Stimulated activated naive CD8-positive, alpha-beta T cell treated with anti-CD3 and anti-CD28 coated beads, Interleukin-15, Interleukin-2, amounts not matched to agents 100 ng/mL and 50 ng/mL, for 24 hours (primary cell): ENCODE data around the gene OR6S1.

Experiments
- H3K27ac Mint-ChIP-seq: one replicate; pipeline ENCODE4 v1.8.0; 2021; ENCODE audit warnings: mild to moderate bottlenecking, mixed read lengths
- H3K27me3 Mint-ChIP-seq: one replicate; pipeline ENCODE4 v1.8.0; 2021; ENCODE audit warnings: mixed read lengths
- H3K36me3 Mint-ChIP-seq: one replicate; pipeline ENCODE4 v1.8.0; 2021; ENCODE audit warnings: low read depth, mixed read lengths
- H3K4me1 Mint-ChIP-seq: one replicate; pipeline ENCODE4 v1.8.0; 2021; ENCODE audit warnings: low read depth, mixed read lengths
- H3K4me3 Mint-ChIP-seq: one replicate; pipeline ENCODE4 v1.8.0; 2021; ENCODE audit warnings: mild to moderate bottlenecking, mixed read lengths
- H3K9me3 Mint-ChIP-seq: one replicate; pipeline ENCODE4 v1.8.0; 2021; ENCODE audit warnings: mixed read lengths

Gene OR6S1

DNA sequence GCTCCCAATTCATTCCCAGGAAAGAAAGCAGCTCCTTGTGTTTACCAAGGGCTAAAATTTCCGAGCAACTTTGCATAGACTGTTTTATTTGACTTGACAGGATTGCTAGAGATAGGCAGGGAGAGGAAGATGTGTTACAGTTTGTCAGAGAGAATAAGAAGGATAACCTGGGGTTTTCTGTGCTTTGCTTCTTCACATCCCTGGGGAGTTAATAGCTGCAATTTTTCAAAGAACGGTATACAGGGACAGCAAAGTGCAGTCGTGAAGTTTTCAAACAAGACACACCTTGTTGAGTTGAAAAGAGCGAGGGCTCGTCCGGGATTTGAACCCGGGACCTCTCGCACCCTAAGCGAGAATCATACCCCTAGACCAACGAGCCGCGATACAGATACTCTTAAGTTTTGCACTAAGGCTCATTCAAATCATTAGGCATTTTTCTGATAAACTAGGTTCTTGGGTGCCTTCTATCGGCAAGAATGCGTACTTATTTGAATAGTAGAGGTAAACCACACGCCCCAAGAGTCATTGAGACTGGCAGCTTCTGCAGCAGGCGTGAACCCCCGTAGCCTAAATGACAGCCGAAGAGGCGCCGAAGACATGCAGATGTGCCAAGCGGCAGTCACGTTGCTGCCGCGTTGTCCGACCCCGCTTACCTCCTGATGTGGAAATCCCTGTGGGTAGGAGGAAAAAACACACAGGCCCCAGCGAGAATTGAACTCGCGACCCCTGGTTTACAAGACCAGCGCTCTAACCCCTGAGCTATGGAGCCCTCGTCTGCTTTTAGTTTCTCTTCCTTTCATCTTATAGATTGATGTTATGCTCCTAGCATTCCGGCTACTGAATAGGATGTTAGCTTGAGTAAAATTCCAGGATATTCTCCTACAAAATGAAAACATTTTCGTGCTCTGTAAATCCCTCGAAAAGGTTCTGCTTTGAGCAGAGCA is 28.1 kb downstream of the OR6S1 start:
- H3K27ac Mint-ChIP-seq, result no peak overlapping the region
- no peaks in the 10 kb centered on the region for H3K9me3 Mint-ChIP-seq
- H3K27me3 Mint-ChIP-seq, result peaks cover 5% of the 10 kb centered on the region
- peaks cover 8% of the 10 kb centered on the region for H3K4me1 Mint-ChIP-seq
- no peaks in the 10 kb centered on the region for H3K36me3 Mint-ChIP-seq
- H3K4me3 Mint-ChIP-seq, result no peak overlapping the region

DNA sequence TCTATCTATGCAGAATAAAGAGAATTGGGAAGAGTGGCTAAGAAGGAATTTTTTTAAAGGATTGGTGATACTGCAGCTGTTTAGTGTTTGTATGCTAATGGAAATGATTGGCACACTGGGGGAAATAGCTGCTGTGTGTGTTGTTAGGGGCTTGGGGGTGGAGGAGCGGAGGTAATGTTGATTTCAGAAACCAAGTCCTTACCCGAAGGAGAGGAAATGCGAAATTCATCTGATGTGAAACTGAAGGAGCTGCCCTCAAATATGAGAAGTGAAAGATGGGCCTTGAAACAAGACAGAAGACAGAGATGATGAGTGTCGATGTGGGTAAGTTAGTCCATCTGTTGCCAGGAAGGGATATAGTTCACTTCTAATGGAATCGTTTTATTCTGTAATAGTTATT is 29.1 kb downstream of the OR6S1 start:
- Mint-ChIP-seq H3K4me1 (no peaks in the 10 kb centered on the region), H3K27ac (no peak overlapping the region), H3K27me3 (no peaks in the 10 kb centered on the region), H3K4me3 (no peak overlapping the region), H3K36me3 (no peaks in the 10 kb centered on the region), H3K9me3 (no peaks in the 10 kb centered on the region)

DNA sequence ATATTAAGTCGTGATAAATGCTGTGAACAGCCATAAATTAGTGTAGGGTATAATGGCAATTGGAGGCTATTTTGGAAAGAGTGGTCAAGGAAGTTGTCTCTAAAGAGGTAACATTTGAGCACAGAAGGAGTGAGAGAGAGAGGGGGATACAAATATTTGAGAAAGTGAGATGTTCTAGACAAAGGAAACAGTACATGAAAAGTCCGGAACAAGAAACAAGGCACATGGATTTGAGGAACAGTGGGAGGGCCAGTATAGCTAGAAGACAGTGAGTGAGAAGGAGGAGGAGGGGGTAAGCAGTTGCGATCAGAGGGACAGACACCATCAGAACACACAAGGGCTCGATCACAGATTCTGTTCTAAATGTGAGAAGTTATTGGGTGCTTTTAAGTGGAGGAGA is 30.2 kb downstream of the OR6S1 start:
- H3K27ac Mint-ChIP-seq, result no peak overlapping the region
- no peaks in the 10 kb centered on the region for H3K9me3 Mint-ChIP-seq
- H3K4me1 Mint-ChIP-seq, result no peaks in the 10 kb centered on the region
- no peaks in the 10 kb centered on the region for H3K27me3 Mint-ChIP-seq
- H3K4me3 Mint-ChIP-seq, result no peak overlapping the region
- no peaks in the 10 kb centered on the region for H3K36me3 Mint-ChIP-seq

- Mint-ChIP-seq H3K27me3 (no peaks in the 10 kb centered on the region), H3K9me3 (no peaks in the 10 kb centered on the region), H3K36me3 (no peaks in the 10 kb centered on the region), H3K4me3 (no peak overlapping the region), H3K27ac (no peak overlapping the region), H3K4me1 (no peaks in the 10 kb centered on the region)
These were observed 31.3 kb downstream of the OR6S1 start for GRCh38 chr14:20610002-20610765.

DNA sequence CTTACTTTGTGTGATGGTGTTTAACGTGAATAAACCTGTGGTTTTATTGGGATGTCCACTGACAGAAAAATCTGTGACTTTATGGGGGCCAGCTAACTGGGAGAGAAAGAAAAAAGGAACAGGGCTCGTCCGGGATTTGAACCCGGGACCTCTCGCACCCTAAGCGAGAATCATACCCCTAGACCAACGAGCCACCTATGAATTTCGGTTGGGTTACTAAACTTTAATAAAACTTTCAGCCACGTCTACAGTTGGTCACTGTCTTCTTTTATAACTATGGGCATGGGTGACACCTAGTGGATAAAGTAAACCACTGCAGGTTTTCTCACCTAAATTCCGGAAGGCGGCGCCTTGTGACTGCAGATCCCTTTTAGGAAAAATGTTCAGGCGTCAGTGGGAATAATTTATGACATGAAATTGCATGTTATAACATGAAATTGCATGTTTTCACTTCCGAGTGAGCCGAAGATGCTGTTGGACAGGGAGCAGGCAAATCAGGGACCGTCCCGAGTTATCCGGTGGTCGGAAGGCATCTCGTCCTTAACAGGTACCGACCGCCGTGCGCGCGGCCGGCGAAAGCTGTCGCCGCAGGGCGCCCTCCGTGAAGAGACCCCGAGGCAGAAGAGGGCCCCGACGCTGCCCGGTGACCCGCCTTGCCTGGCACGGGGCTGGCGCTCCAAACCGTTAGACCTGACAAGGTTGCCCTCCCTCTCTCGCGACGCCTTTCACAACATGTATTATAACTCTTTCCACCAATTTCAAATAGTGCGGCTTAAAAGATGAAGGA is 32.1 kb downstream of the OR6S1 start:
- Mint-ChIP-seq H3K9me3 (no peaks in the 10 kb centered on the region), H3K4me1 (no peaks in the 10 kb centered on the region), H3K27me3 (no peaks in the 10 kb centered on the region), H3K27ac (no peak overlapping the region), H3K36me3 (no peaks in the 10 kb centered on the region), H3K4me3 (no peak overlapping the region)

DNA sequence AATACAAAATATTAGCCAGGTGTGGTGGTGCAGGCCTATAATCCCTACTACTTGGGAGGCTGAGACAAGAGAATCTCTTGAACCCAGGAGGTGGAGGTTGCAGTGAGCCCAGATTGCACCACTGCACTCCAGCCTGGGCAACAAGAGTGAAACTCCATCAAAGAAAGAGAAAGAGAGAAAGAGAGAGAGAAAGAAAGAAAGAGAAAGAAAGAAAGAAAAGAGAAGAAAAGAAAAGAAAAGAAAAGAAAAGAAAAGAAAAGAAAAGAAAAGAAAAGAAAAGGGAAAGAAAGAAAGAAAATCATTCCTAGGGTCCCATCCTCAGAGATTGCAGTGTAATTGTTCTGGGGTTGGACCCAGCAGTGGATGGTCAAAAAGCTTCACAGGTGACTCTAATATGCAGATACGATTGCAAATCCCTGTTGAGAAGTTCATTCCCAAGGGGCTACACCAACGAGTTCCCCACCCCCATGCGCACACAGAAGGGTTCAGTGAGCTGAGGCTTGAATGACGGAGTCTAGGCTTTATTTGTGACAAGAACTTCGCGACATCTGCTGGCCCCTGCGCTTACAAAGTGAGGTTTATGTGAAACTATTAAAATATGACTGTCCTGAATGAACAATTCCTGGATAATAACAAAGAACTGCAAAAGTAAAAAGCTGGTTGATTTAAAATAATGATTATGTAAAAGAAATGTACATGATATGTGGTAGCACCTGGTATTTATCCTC is 32.9 kb downstream of the OR6S1 start:
- H3K27ac Mint-ChIP-seq, result no peak overlapping the region
- H3K4me3 Mint-ChIP-seq, result no peak overlapping the region
- H3K27me3 Mint-ChIP-seq, result no peaks in the 10 kb centered on the region
- H3K9me3 Mint-ChIP-seq, result no peaks in the 10 kb centered on the region
- H3K4me1 Mint-ChIP-seq, result no peaks in the 10 kb centered on the region
- H3K36me3 Mint-ChIP-seq, result no peaks in the 10 kb centered on the region

DNA sequence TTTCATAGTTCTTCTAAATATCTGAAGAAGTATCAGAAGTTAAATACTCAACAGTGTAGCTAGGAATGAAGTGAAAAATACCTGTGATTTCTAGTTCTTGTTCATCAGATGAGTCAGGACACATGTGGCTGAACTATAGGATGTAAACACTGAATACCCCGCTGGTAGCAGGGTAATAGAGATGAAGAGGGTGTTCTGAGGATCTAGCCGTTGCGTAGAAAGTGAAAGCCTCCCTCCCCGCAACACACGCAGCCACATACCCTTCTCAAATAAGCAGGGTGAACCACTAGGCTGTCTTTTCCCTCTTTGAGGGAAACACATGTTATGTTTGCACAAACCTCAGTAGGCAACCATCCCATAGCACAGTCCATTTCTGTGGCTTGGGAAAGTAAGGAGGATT is 33.9 kb downstream of the OR6S1 start:
- H3K27me3 Mint-ChIP-seq, result no peaks in the 10 kb centered on the region
- no peaks in the 10 kb centered on the region for H3K9me3 Mint-ChIP-seq
- H3K4me3 Mint-ChIP-seq, result no peak overlapping the region
- H3K4me1 Mint-ChIP-seq, result no peaks in the 10 kb centered on the region
- H3K27ac Mint-ChIP-seq, result no peak overlapping the region
- no peaks in the 10 kb centered on the region for H3K36me3 Mint-ChIP-seq

DNA sequence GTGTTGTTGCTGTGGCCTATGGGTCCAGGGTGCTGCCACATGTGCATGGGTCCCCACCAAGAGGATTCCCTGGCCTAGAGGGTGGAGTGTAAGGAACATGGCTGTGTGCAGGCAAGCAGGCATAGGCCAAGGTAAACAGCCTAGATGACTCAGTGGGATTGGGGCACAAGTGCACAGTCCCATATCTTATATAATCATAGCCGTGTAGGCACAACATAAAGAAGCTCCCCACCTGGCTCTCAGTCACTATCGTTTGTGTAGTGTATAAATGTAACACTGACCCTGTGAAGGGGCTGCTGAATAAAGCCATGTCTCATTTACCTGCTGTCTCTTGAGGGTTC is 34.6 kb downstream of the OR6S1 start:
- Mint-ChIP-seq H3K9me3 (no peaks in the 10 kb centered on the region), H3K27me3 (no peaks in the 10 kb centered on the region), H3K27ac (no peak overlapping the region), H3K4me1 (no peaks in the 10 kb centered on the region), H3K4me3 (no peak overlapping the region), H3K36me3 (no peaks in the 10 kb centered on the region)

DNA sequence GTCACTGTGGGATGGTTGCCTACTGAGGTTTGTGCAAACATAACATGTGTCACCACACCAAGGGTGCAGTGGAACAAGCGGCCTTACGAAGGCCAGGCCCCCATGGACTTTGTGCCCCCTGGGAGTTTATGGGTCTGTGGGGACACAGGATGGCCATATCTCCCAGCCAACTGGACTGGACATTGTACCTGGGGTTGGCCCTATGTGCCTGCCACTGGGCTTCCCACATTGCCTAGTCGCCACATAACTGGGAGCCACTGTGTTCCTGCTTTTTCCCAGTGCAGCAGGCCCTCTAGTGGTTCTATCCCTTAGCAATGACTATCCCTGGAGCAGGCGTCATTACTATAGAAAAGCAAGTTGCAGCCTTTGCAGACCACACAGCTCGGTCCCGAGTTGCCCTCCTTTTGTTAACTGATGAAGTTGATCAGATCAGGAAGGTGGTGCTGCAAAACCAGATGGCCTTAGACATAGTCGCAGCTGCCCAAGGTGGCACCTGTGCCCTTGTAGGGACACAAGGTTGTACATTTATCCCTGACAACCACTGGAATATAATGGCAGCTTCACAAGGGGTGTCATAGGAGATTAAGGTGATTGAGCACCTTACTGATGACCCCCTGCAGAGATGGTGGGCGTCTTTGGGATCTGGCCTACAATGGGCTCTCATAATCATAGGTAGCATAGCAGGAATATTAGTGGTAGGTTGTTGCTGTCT is 35.1 kb downstream of the OR6S1 start:
- H3K36me3 Mint-ChIP-seq, result no peaks in the 10 kb centered on the region
- no peaks in the 10 kb centered on the region for H3K27me3 Mint-ChIP-seq
- no peaks in the 10 kb centered on the region for H3K4me1 Mint-ChIP-seq
- H3K9me3 Mint-ChIP-seq, result no peaks in the 10 kb centered on the region
- no peak overlapping the region for H3K4me3 Mint-ChIP-seq
- no peak overlapping the region for H3K27ac Mint-ChIP-seq

DNA sequence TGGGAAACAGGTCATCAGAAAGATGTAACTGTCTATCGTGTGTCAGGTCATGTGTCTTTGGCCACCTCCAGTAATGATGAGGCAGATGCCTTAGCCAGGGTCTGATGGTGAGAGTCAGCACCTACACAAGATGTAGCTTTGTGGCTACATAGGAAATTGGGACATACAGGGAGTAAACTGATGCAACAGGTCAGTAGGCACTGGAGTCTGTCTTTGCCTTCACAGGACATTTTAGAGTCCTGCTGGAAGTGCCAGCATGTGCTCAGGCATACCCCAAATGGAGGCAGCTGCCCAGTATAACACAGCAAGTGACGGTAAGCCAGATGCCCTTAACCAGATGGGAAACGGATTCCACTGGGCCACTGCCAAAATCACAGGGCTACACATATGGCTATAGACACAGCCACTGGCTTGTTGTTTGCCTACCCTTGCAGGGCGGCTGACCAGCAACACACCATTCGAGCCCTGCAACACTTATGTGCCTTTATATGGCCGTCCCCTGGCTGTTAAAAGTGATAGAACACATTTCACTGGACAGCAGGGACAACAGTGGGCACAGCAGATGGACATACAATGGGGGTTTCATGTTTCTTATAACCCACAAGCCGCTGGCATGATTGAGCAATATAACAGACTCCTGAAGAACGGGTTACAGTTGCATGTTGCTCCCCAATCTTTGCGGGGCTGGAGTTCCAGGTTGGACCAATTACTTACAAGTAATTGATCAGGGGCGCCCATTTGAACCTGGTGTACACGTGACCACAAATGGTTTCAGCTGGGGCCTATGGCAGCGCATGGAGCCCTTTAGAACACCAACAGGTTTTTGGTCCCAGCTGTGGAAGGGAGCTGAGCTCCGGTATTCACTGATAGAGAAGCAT is 37.4 kb downstream of the OR6S1 start:
- Mint-ChIP-seq H3K4me1 (no peaks in the 10 kb centered on the region), H3K36me3 (no peaks in the 10 kb centered on the region), H3K27ac (no peak overlapping the region), H3K4me3 (no peak overlapping the region), H3K9me3 (no peaks in the 10 kb centered on the region), H3K27me3 (no peaks in the 10 kb centered on the region)

DNA sequence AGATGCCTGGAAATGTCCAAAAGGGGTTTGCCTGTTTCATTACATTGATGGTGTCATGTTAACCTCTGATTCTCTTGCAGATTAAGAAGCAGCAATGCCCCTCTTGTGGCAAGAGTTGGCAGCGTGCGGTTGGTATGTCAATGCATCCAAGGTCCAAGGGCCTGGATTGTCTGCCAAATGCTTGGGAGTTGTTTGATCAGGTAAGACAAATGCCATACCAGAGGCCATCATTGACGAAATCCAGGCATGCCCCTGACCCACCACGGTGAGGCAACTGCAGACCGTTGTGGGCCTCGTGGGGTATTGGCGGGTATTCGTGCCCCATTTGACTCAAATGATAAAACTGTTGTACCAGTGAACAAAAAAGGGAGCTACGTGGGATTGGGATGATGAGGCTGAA is 38.9 kb downstream of the OR6S1 start:
- no peaks in the 10 kb centered on the region for H3K9me3 Mint-ChIP-seq
- no peaks in the 10 kb centered on the region for H3K36me3 Mint-ChIP-seq
- H3K4me3 Mint-ChIP-seq, result no peak overlapping the region
- no peak overlapping the region for H3K27ac Mint-ChIP-seq
- H3K4me1 Mint-ChIP-seq, result no peaks in the 10 kb centered on the region
- no peaks in the 10 kb centered on the region for H3K27me3 Mint-ChIP-seq

- Mint-ChIP-seq H3K36me3 (no peaks in the 10 kb centered on the region), H3K9me3 (no peaks in the 10 kb centered on the region), H3K27ac (no peak overlapping the region), H3K4me1 (no peaks in the 10 kb centered on the region), H3K27me3 (no peaks in the 10 kb centered on the region), H3K4me3 (no peak overlapping the region)
These were observed 40.0 kb downstream of the OR6S1 start for GRCh38 chr14:20601522-20601921.

GRCh38 chr14:20597108-20597507 is 44.4 kb downstream of the OR6S1 start:
- H3K4me1 Mint-ChIP-seq, result no peaks in the 10 kb centered on the region
- H3K9me3 Mint-ChIP-seq, result no peaks in the 10 kb centered on the region
- H3K27me3 Mint-ChIP-seq, result no peaks in the 10 kb centered on the region
- H3K4me3 Mint-ChIP-seq, result no peak overlapping the region
- H3K36me3 Mint-ChIP-seq, result no peaks in the 10 kb centered on the region
- H3K27ac Mint-ChIP-seq, result no peak overlapping the region
